ENCODE data around the gene EBF3.

DNA sequence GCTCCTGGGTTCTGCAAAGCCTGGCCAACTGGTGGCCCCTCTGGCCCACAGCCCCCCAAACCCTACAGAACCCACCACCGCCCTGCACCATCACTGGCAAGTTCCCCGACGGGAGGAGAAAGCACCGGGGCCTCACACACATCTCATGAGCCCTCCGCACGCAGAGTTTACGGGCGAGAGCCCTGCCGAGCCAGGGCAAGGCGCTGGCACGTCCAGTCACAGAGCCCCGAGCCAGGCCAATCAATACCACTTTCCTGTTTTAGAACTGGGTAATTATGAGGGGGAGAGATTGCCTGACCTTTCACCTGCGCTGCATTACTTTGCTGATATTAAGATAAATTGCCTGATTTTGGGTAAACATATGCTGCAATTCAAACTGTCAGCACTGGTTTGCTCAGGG lies 113.3 kb downstream of the EBF3 start:
- TF ChIP-seq EP300 (IDR thresholded peaks at IDR 0.05) (no peak), CTCF (IDR thresholded peaks at IDR 0.05) (no peak), POLR2A (IDR thresholded peaks at IDR 0.05) (no peak), POLR2AphosphoS5 (IDR thresholded peaks at IDR 0.05) (no peak)

Measured in sigmoid colon (tissue), 4 donors.